ENCODE measurements around the gene CD276. TPM values are rescaled to one million over a fixed set of nuclear protein-coding genes. Genes with fewer than 3 reads are reported as not detected.
A peak's percentile ranks its signal among the peaks of the same experiment; 100 is the strongest.

The CD276 gene
- polyA plus RNA-seq, 1 experiment, result 107 TPM

DNA sequence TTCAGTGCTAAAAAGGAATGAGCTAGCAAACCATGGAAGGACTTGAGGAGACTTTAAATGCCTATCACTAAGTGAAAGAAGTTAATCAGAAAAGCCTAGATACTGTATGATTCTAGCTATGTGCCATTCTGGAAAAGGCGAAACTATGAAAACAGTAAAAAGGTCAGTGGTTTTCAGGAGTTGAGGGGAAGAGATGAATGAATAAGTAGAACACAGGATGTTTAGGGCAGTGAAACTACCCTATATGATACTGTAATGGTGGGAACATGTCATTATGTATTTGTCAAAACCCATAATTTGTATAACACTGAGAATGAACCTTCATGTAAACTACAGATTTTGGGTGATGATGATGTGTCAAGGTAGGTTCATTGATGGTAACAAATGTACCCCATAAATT, 9.6 kb upstream of the CD276 start:
- no peaks in the 10 kb centered on the region for H3K36me3 ChIP-seq (ENCODE audit: control insufficient read depth, insufficient read depth, low read length)
- DNase-seq (ENCODE audit: low read depth), result no peak
- H3K4me3 ChIP-seq (ENCODE audit: low read depth, low read length), result no peak overlapping the region
- no peak for TF ChIP-seq CTCF (IDR thresholded peaks at IDR 0.05; ENCODE audit: insufficient read depth, low read depth, low read length)
- H3K27me3 ChIP-seq (ENCODE audit: control insufficient read depth, insufficient read depth, low read length), result peaks cover 16% of the 10 kb centered on the region
- POLR2A ChIA-PET, result interaction anchor here (0.5 kb wide), 1 partner anchor 47 kb away, joined by 5 read pairs; no protein-coding TSS in a partner anchor
- CTCF ChIA-PET, result interaction anchor here (2.0 kb wide), 1 partner anchor 26 kb away, joined by 4 read pairs; no protein-coding TSS in a partner anchor

DNA sequence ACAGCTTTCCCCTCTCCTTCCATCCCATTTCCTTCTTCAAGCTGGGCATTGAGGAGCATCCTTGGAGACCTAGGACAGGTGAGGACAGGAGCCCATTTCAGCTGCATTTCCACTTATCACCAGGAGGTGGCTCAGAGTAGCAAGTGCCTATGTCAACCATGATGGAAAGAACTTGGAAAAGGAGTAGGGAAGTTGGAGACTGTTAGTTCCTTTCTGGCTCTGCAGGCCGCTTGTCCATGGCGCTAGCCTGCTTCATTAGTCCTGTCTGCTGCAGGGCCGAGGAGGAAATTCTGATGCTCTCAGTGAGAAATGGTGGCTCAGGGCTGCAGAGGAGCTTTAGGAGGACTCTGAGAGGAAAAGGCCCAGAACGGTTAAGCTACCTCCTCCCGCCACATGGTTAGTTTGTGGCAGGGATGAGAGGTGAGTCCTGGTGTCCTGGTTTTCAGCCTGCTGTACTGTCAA, 7.0 kb upstream of the CD276 start:
- POLR2A ChIA-PET, result no interaction called here
- H3K27me3 ChIP-seq (ENCODE audit: control insufficient read depth, insufficient read depth, low read length), result peaks cover 11% of the 10 kb centered on the region
- H3K36me3 ChIP-seq (ENCODE audit: control insufficient read depth, insufficient read depth, low read length), result no peaks in the 10 kb centered on the region
- no peak for DNase-seq (ENCODE audit: low read depth)
- CTCF ChIA-PET, result interaction anchor here (0.6 to 13.9 kb wide), 23 partner anchors 10 to 1001 kb away, joined by 3 to 316 read pairs (median 4); partner anchors contain the start of gene NPTN
- no peak overlapping the region for H3K4me3 ChIP-seq (ENCODE audit: low read depth, low read length)
- peak; percentile 87 for TF ChIP-seq CTCF (IDR thresholded peaks at IDR 0.05; ENCODE audit: insufficient read depth, low read depth, low read length)

DNA sequence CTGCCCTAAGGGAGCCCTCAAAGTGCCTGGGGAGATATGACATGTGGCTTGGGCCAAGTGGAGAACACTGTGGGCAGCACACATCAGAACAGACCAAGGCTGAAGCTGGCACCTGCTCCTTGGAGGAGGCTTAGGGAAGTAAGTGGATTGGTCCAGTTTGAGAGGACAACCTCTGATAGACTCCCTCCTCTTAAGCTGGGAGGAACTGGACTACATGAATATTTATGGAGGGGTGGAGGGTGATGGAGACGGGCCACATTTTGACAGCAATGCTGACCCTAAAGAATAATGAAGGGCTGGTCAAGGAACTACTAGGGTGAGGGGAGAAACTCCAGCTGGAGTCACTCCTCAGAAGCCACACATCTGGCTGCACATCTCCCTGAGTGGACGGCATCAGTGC, 6.5 kb upstream of the CD276 start:
- DNase-seq (ENCODE audit: low read depth), result no peak
- Histone ChIP-seq H3K4me3 (ENCODE audit: low read depth, low read length) (no peak overlapping the region), H3K27me3 (ENCODE audit: control insufficient read depth, insufficient read depth, low read length) (peaks cover 11% of the 10 kb centered on the region), H3K36me3 (ENCODE audit: control insufficient read depth, insufficient read depth, low read length) (no peaks in the 10 kb centered on the region)
- ChIA-PET CTCF (interaction anchor here (0.8 to 13.9 kb wide), 20 partner anchors 9 to 231 kb away, joined by 3 to 316 read pairs (median 4); partner anchors contain the start of gene NPTN), POLR2A (no interaction called here)
- no peak for TF ChIP-seq CTCF (IDR thresholded peaks at IDR 0.05; ENCODE audit: insufficient read depth, low read depth, low read length)

GRCh38 chr15:73678498-73678897, 5.7 kb upstream of the CD276 start:
- ChIA-PET POLR2A (no interaction called here), CTCF (interaction anchor here (0.5 to 13.9 kb wide), 9 partner anchors 9 to 726 kb away, joined by 3 to 316 read pairs (median 6); partner anchors contain the start of gene NPTN)
- Histone ChIP-seq H3K27me3 (ENCODE audit: control insufficient read depth, insufficient read depth, low read length) (peaks cover 4% of the 10 kb centered on the region), H3K36me3 (ENCODE audit: control insufficient read depth, insufficient read depth, low read length) (no peaks in the 10 kb centered on the region), H3K4me3 (ENCODE audit: low read depth, low read length) (no peak overlapping the region)
- no peak for DNase-seq (ENCODE audit: low read depth)
- no peak for TF ChIP-seq CTCF (IDR thresholded peaks at IDR 0.05; ENCODE audit: insufficient read depth, low read depth, low read length)

- TF ChIP-seq CTCF (IDR thresholded peaks at IDR 0.05; ENCODE audit: insufficient read depth, low read depth, low read length), result no peak
Observed at GRCh38 chr15:73679180-73679579, 5.0 kb upstream of the CD276 start.

More at GRCh38 chr15:73679180-73679579, 5.0 kb upstream of the CD276 start:
- H3K4me3 ChIP-seq (ENCODE audit: low read depth, low read length), result no peak overlapping the region
- peaks cover 2% of the 10 kb centered on the region; the same call in 1 of the 2 replicates for H3K27me3 ChIP-seq (ENCODE audit: control insufficient read depth, insufficient read depth, low read length)
- POLR2A ChIA-PET, result interaction anchor here (0.6 kb wide), 1 partner anchor 29 kb away, joined by 5 read pairs; no protein-coding TSS in a partner anchor
- H3K36me3 ChIP-seq (ENCODE audit: control insufficient read depth, insufficient read depth, low read length), result no peaks in the 10 kb centered on the region
- DNase-seq (ENCODE audit: low read depth), result no peak
- CTCF ChIA-PET, result interaction anchor here (1.0 to 13.9 kb wide), 5 partner anchors 8 to 43 kb away, joined by 3 to 316 read pairs (median 16); no protein-coding TSS in a partner anchor

Data from BJ (cell line).